GM23338 (cell line): ENCODE measurements around the gene B4GAT1. TPM values are rescaled to one million over a fixed set of nuclear protein-coding genes. Genes with fewer than 3 reads are reported as not detected.
A peak's percentile ranks its signal among the peaks of the same experiment; 100 is the strongest.

Experiments used
- ATAC-seq: fragments of 200-7000 bp; cut with Tn5 transposase; 3 replicates; pipeline ENCODE4 v1.9.1; 2020
- DNase-seq: peaks from one replicate; pipeline ENCODE4 v3.0.0-alpha.2; 2015; ENCODE audit warnings: low spot score
- H2AFZ ChIP-seq: fragments of 200-600 bp; sonication (generic); 2 replicates; pipeline ENCODE4 v1.8.0; 2016; ENCODE audit warnings: antibody characterized with exemption, mild to moderate bottlenecking, moderate library complexity
- H3F3A ChIP-seq: fragments of 200-600 bp; sonication (generic); replicated peaks from 2 replicates; pipeline ENCODE4 v1.8.0; 2017; ENCODE audit warnings: antibody characterized with exemption, mixed run types, low read depth
- H3K27ac ChIP-seq: fragments of 200-600 bp; sonication (generic); 2 replicates; pipeline ENCODE4 v1.6.1; 2016; ENCODE audit warnings: low read depth
- H3K27me3 ChIP-seq: fragments of 200-600 bp; sonication (generic); 2 replicates; pipeline ENCODE4 v1.8.0; 2016; ENCODE audit warnings: mild to moderate bottlenecking, mixed run types, moderate library complexity; ENCODE audit not compliant: insufficient read depth
- H3K36me3 ChIP-seq: fragments of 200-600 bp; sonication (generic); 2 replicates; pipeline ENCODE4 v1.8.0; 2016; ENCODE audit warnings: mild to moderate bottlenecking; ENCODE audit not compliant: insufficient read depth
- H3K4me1 ChIP-seq: fragments of 200-600 bp; sonication (generic); 2 replicates; pipeline ENCODE4 v1.8.0; 2016; ENCODE audit warnings: mild to moderate bottlenecking, moderate library complexity; ENCODE audit not compliant: insufficient read depth
- H3K4me2 ChIP-seq: fragments of 200-600 bp; sonication (generic); 2 replicates; pipeline ENCODE4 v1.7.1; 2017; ENCODE audit warnings: mixed run types
- H3K4me3 ChIP-seq: fragments of 200-600 bp; sonication (generic); 2 replicates; pipeline ENCODE4 v1.6.1; 2016; ENCODE audit warnings: mixed run types
- H3K79me2 ChIP-seq: fragments of 200-600 bp; sonication (generic); replicated peaks from 2 replicates; pipeline ENCODE4 v1.8.0; 2017; ENCODE audit warnings: mild to moderate bottlenecking; ENCODE audit not compliant: insufficient read depth
- H3K9me2 ChIP-seq: fragments of 200-600 bp; sonication (generic); 2 replicates; pipeline ENCODE4 v1.8.0; 2017; ENCODE audit not compliant: insufficient read depth
- H4K20me1 ChIP-seq: fragments of 200-600 bp; sonication (generic); replicated peaks from 2 replicates; pipeline ENCODE4 v1.8.0; 2017; ENCODE audit warnings: mild to moderate bottlenecking; ENCODE audit not compliant: insufficient read depth
- H3K27ac Mint-ChIP-seq: 2 replicates; pipeline ENCODE4 v1.8.0; 2020; ENCODE audit warnings: inconsistent platforms, mild to moderate bottlenecking, moderate library complexity, mixed read lengths
- H3K27me3 Mint-ChIP-seq: 3 replicates; pipeline ENCODE4 v1.8.0; 2022; ENCODE audit warnings: low read depth, mild to moderate bottlenecking, moderate library complexity, mixed read lengths, inconsistent platforms; ENCODE audit not compliant: insufficient read depth, poor library complexity
- H3K36me3 Mint-ChIP-seq: 3 replicates; pipeline ENCODE4 v1.8.0; 2021; ENCODE audit warnings: low read depth, mild to moderate bottlenecking, inconsistent platforms, moderate library complexity, mixed read lengths
- H3K4me1 Mint-ChIP-seq: 3 replicates; pipeline ENCODE4 v1.8.0; 2020; ENCODE audit warnings: mild to moderate bottlenecking, inconsistent platforms, mixed read lengths
- H3K4me3 Mint-ChIP-seq: 3 replicates; pipeline ENCODE4 v1.8.0; 2021; ENCODE audit warnings: moderate library complexity, mild to moderate bottlenecking, inconsistent platforms, mixed read lengths
- H3K9me3 Mint-ChIP-seq: 3 replicates; pipeline ENCODE4 v1.8.0; 2020; ENCODE audit warnings: moderate library complexity, mild to moderate bottlenecking, inconsistent platforms, mixed read lengths
- JUNB ChIP-seq: IDR thresholded peaks from one replicate; pipeline ENCODE4 v1.6.1; 2016; ENCODE audit warnings: antibody characterized with exemption; ENCODE audit not compliant: unreplicated experiment
- ZNF331 ChIP-seq: fragments of 250-450 bp; sonication (Bioruptor Pico); IDR thresholded peaks from 2 replicates; pipeline ENCODE4 v1.5.0; 2020; ENCODE audit warnings: low read depth, mild to moderate bottlenecking, moderate library complexity
- ZNF462 ChIP-seq: fragments of 250-450 bp; sonication (Bioruptor Pico); IDR thresholded peaks from 2 replicates; pipeline ENCODE4 v1.5.0; 2020; ENCODE audit warnings: mild to moderate bottlenecking, moderate library complexity
- polyA plus RNA-seq: library from polyadenylated mRNA; unstranded; fragments of >200 nt; fragmentation: Nextera tagmentation; extraction: Ambion mirVana; gene quantifications from 2 replicates; pipeline ENCODE4 v1.2.1, GENCODE V29; 2016
- total RNA-seq: library from RNA; depleted of rRNA; stranded (reverse); fragments of >200 nt; shearing (Covaris generic); gene quantifications from 2 replicates; pipeline ENCODE4 v1.2.3, GENCODE V29; 2014

Gene B4GAT1
- total and polyA plus RNA-seq, 2 experiments from 2014 or later, result 23.5 to 41.9 TPM

- TF ChIP-seq ZNF462, result no peak
- TF ChIP-seq JUNB, result no peak
Measured at GRCh38 chr11:66369073-66369894, 21.9 kb upstream of the B4GAT1 start (continued).

- no peaks in the 10 kb centered on the region for H3K9me3 Mint-ChIP-seq
- H3K4me1 ChIP-seq, result peaks cover 21% of the 10 kb centered on the region
- TF ChIP-seq JUNB (no peak), ZNF331 (CRISPR knock-in tag) (no peak)
- no peak overlapping the region for H2AFZ ChIP-seq
- peaks cover 23% of the 10 kb centered on the region for H3K79me2 ChIP-seq
- H4K20me1 ChIP-seq, result peaks cover 17% of the 10 kb centered on the region; the same call in 1 of the 2 replicates
- H3K36me3 ChIP-seq, result peaks cover 23% of the 10 kb centered on the region; the same call in 1 of the 2 replicates
- H3K9me2 ChIP-seq, result no peaks in the 10 kb centered on the region
- H3K27ac ChIP-seq, result no peak overlapping the region
- ATAC-seq, result no peak
- H3K4me1 Mint-ChIP-seq, result peaks cover 29% of the 10 kb centered on the region
- DNase-seq, result no peak
- no peak overlapping the region; the same call in 2 of the 3 replicates for H3K4me3 Mint-ChIP-seq
- H3K27me3 Mint-ChIP-seq, result peaks cover 30% of the 10 kb centered on the region
- H3K27me3 ChIP-seq, result no peaks in the 10 kb centered on the region
- H3K36me3 Mint-ChIP-seq, result peaks cover 72% of the 10 kb centered on the region
- no peak overlapping the region for H3K4me2 ChIP-seq
- peaks cover 45% of the 10 kb centered on the region for H3F3A ChIP-seq
- H3K4me3 ChIP-seq, result no peak overlapping the region
- peak overlapping the region; percentile 52; the same call in 1 of the 2 replicates for H3K27ac Mint-ChIP-seq
Measured at GRCh38 chr11:66368484-66368883, 21.1 kb upstream of the B4GAT1 start.
